HepG2 (cell line): ENCODE data around the gene NTM. TPM values are rescaled to one million over a fixed set of nuclear protein-coding genes. Genes with fewer than 3 reads are reported as not detected.

Experiments
- ATAC-seq: fragments of 200-7000 bp; cut with Tn5 transposase; 3 replicates; pipeline ENCODE4 v1.9.1; 2020; ENCODE audit warnings: mild to moderate bottlenecking, moderate library complexity
- BruUV-seq: library from RNA; stranded (reverse); fragments of 400-500 nt; replicated peaks from 2 replicates; lab custom pipeline; 2021; lab: Mats Ljungman, UMichigan
- CTCF ChIA-PET: fragments of 300-600 bp; formaldehyde crosslinking; extraction: SDS; loops from one replicate; lab custom pipeline; 2021; ENCODE audit warnings: low total read pairs, inconsistent platforms, low intra/inter-chr PET ratio; lab: Yijun Ruan, JAX
- POLR2A ChIA-PET: fragments of 350-600 bp; sonication (Branson Sonifier 250); formaldehyde crosslinking; loops from one replicate; lab custom pipeline; 2020; ENCODE audit warnings: antibody characterized with exemption, inconsistent platforms; lab: Yijun Ruan, JAX
- DNase-seq: peaks from one replicate; pipeline ENCODE4 v3.0.0-alpha.2; 2015; ENCODE audit warnings: low spot score
- FAIRE-seq: peaks from 3 replicates; lab custom pipeline; 2011; peaks lifted over from hg19 to GRCh38; lab: Jason Lieb, UNC
- H2AFZ ChIP-seq: one replicate; pipeline ENCODE4 v1.6.1; 2011; ENCODE audit warnings: low read length, inconsistent platforms
- H3K27ac ChIP-seq: fragments of 300-600 bp; 3 replicates; pipeline ENCODE4 v1.8.0; 2011; ENCODE audit warnings: mixed run types, mild to moderate bottlenecking, mixed read lengths, low read length, inconsistent platforms; ENCODE audit not compliant: insufficient read depth; ENCODE audit errors: extremely low read length
- H3K27me3 ChIP-seq, 2 experiments: fragments of 200-600 bp in 1 of 2; 2 replicates in 1 of 2; 3 replicates in 1 of 2; pipeline versions ENCODE4 v1.6.0 to v1.8.0; 2011; ENCODE audit warnings: low read length in 2 of 2, mild to moderate bottlenecking in 2 of 2, moderate library complexity in 2 of 2, inconsistent platforms in 1 of 2; ENCODE audit not compliant: insufficient read depth in 2 of 2, control insufficient read depth in 1 of 2
- H3K36me3 ChIP-seq, 2 experiments: fragments of 200-600 bp in 1 of 2; replicated peaks in 1 of 2; 2 replicates in 1 of 2; 3 replicates in 1 of 2; pipeline versions ENCODE4 v1.5.1 to v1.8.0; 2011; ENCODE audit warnings: low read length in 2 of 2, inconsistent platforms in 1 of 2; ENCODE audit not compliant: insufficient read depth in 2 of 2, control insufficient read depth in 1 of 2
- H3K4me1 ChIP-seq: 2 replicates; pipeline ENCODE4 v1.5.1; 2012; ENCODE audit warnings: low read length, inconsistent platforms; ENCODE audit not compliant: insufficient read depth
- H3K4me2 ChIP-seq: 2 replicates; pipeline ENCODE4 v1.6.0; 2011; ENCODE audit warnings: low read depth, low read length, inconsistent platforms
- H3K4me3 ChIP-seq, 3 experiments: fragments of 200-600 bp in 1 of 3; sonication (generic), shearing (Covaris generic) in 1 of 3; replicated peaks in 1 of 3; 2 replicates each; pipeline ENCODE4 v1.5.1; 2011 to 2016; ENCODE audit warnings: low read length in 3 of 3, inconsistent platforms in 2 of 3, low read depth in 2 of 3, mild to moderate bottlenecking in 2 of 3, control low read depth in 1 of 3, mixed read lengths in 1 of 3; ENCODE audit not compliant: insufficient read depth in 1 of 3
- H3K79me2 ChIP-seq: one replicate; pipeline ENCODE4 v1.6.1; 2011; ENCODE audit warnings: low read length, inconsistent platforms; ENCODE audit not compliant: insufficient read depth
- H3K9ac ChIP-seq: 2 replicates; pipeline ENCODE4 v1.6.0; 2011; ENCODE audit warnings: mild to moderate bottlenecking, low read depth, low read length, inconsistent platforms; ENCODE audit not compliant: insufficient read depth
- H3K9me3 ChIP-seq: 2 replicates; pipeline ENCODE4 v1.5.1; 2012; ENCODE audit warnings: mild to moderate bottlenecking, low read length
- H4K20me1 ChIP-seq: 2 replicates; pipeline ENCODE4 v1.6.0; 2011; ENCODE audit warnings: inconsistent platforms, mild to moderate bottlenecking, low read length, moderate library complexity; ENCODE audit not compliant: insufficient read depth
- ATAD3A ChIP-seq: sonication (generic); formaldehyde crosslinking; IDR thresholded peaks from 2 replicates; pipeline ENCODE4 v1.4.0; 2020; ENCODE audit warnings: missing genetic modification reagents
- FOXP4 ChIP-seq: sonication (generic); formaldehyde crosslinking; IDR thresholded peaks from 2 replicates; pipeline ENCODE4 v1.4.0; 2020; ENCODE audit warnings: missing genetic modification reagents
- SP2 ChIP-seq: sonication (generic); formaldehyde crosslinking; IDR thresholded peaks from 2 replicates; pipeline ENCODE4 v1.5.1; 2020; ENCODE audit warnings: mild to moderate bottlenecking, missing genetic modification reagents
- ZBTB2 ChIP-seq: sonication (generic); formaldehyde crosslinking; IDR thresholded peaks from 2 replicates; pipeline ENCODE4 v1.8.0; 2022; ENCODE audit warnings: low read depth, missing genetic modification reagents
- WGBS: methylation state at CpG from one replicate; pipeline ENCODE4 v1.1.6; 2017; ENCODE audit warnings: low lambda C conversion rate; 5-methylcytosine and 5-hydroxymethylcytosine counted together
- in situ Hi-C: cut with HindIII; loops from 2 replicates; pipeline ENCODE4 v1.10.0; 2017; ENCODE audit warnings: low pct_unique_long_range_greater_than_20kb; ENCODE audit not compliant: extremely low pct_ligation_motif_present
- intact Hi-C: fragments of 100-400 bp; cut with micrococcal nuclease; formaldehyde crosslinking; loops from one replicate; pipeline ENCODE4 v1.10.0; 2022; ENCODE audit not compliant: unreplicated experiment
- polyA plus RNA-seq, 8 experiments: library from polyadenylated mRNA; depleted of rRNA in 3 of 8; stranded (reverse) in 7 of 8; unstranded in 1 of 8; fragments of >200 nt; fragmentation: Illumina TruSeq in 4 of 8; extraction: Trizol in 4 of 8; gene quantifications; 2 replicates each; pipeline versions ENCODE4 v1.2.1 to v1.2.3, GENCODE V29; 2011 to 2016; ENCODE audit warnings: low read depth in 4 of 8, missing spikeins in 1 of 8, mixed read lengths in 1 of 8; ENCODE audit not compliant: insufficient read depth in 1 of 8
- total RNA-seq, 5 experiments: library from RNA; depleted of rRNA; stranded (reverse); fragments of >200 nt; fragmentation: Illumina TruSeq; extraction: Trizol; gene quantifications; 2 replicates each; pipeline ENCODE4 v1.2.3, GENCODE V29; 2016; ENCODE audit warnings: low read depth in 1 of 5

Gene NTM
- total and polyA plus RNA-seq, 2 of the 13 experiments (the other 11 are each of a cell fraction or from before 2014, with no cell fraction given) = not detected

- TF ChIP-seq ATAD3A (CRISPR knock-in tag) (no peak), FOXP4 (no peak), ZBTB2 (CRISPR knock-in tag) (no peak), SP2 (CRISPR knock-in tag) (no peak)
- TF ChIP-seq, all 625 proteins: peak for 0
- ChIA-PET POLR2A (no interaction called here), CTCF (no interaction called here)
- Histone ChIP-seq H3K27ac (no peak overlapping the region), H3K4me1 (no peaks in the 10 kb centered on the region), H3K27me3 (no peaks in the 10 kb centered on the region), H4K20me1 (no peaks in the 10 kb centered on the region), H3K79me2 (no peaks in the 10 kb centered on the region), H3K4me3 (no peak overlapping the region), H3K9ac (no peak overlapping the region), H2AFZ (no peak overlapping the region), H3K36me3 (no peaks in the 10 kb centered on the region), H3K4me2 (no peak overlapping the region), H3K9me3 (no peaks in the 10 kb centered on the region)
- FAIRE-seq (no peak), ATAC-seq (no peak), DNase-seq (no peak)
- 0% methylated on average over 3 of the region's 3 CpGs for WGBS
- in situ Hi-C loops (no loop called here), intact Hi-C loops (no loop called here)
- no TSS peak for BruUV-seq
Measured at GRCh38 chr11:132296946-132297610, 926.7 kb downstream of the NTM start.
